Measurements from ENCODE around the gene DPP6.

DPP6 gene

GRCh38 chr7:154540596-154540995 is 488.4 kb downstream of the DPP6 start:
- no peak for DNase-seq

GRCh38 chr7:154541606-154542005 is 489.4 kb downstream of the DPP6 start:
- no peak for DNase-seq

GRCh38 chr7:154546946-154547587 is 494.9 kb downstream of the DPP6 start:
- no peak for DNase-seq

- DNase-seq = no peak
These were observed 501.6 kb downstream of the DPP6 start for GRCh38 chr7:154553711-154554265.

GRCh38 chr7:154559454-154559853 is 507.3 kb downstream of the DPP6 start:
- no peak for DNase-seq

GRCh38 chr7:154564676-154565075 is 512.5 kb downstream of the DPP6 start:
- DNase-seq = no peak

GRCh38 chr7:154566877-154567276 is 514.7 kb downstream of the DPP6 start:
- DNase-seq = no peak

- DNase-seq = no peak
These were observed 516.1 kb downstream of the DPP6 start for GRCh38 chr7:154568346-154568745.

- DNase-seq = no peak
These were observed 517.7 kb downstream of the DPP6 start for GRCh38 chr7:154569916-154570315.

- DNase-seq = no peak
These were observed 519.6 kb downstream of the DPP6 start for GRCh38 chr7:154571772-154572171.

- no peak for DNase-seq
These were observed 522.0 kb downstream of the DPP6 start for GRCh38 chr7:154574235-154574634.

- no peak for DNase-seq
These were observed 523.3 kb downstream of the DPP6 start for GRCh38 chr7:154575497-154575896.

- no peak for DNase-seq
These were observed 524.4 kb downstream of the DPP6 start for GRCh38 chr7:154576604-154577003.

- DNase-seq = no peak
These were observed 525.1 kb downstream of the DPP6 start for GRCh38 chr7:154577141-154577873.

- DNase-seq = no peak
These were observed 526.1 kb downstream of the DPP6 start for GRCh38 chr7:154578336-154578735.

GRCh38 chr7:154579711-154580110 is 527.5 kb downstream of the DPP6 start:
- DNase-seq = no peak

GRCh38 chr7:154581251-154581890 is 529.2 kb downstream of the DPP6 start:
- DNase-seq = no peak

- DNase-seq = no peak
These were observed 531.3 kb downstream of the DPP6 start for GRCh38 chr7:154583454-154583853.

- no peak for DNase-seq
These were observed 532.4 kb downstream of the DPP6 start for GRCh38 chr7:154584352-154585252.

GRCh38 chr7:154587792-154588191 is 535.6 kb downstream of the DPP6 start:
- no peak for DNase-seq

GRCh38 chr7:154591544-154591943 is 539.3 kb downstream of the DPP6 start:
- no peak for DNase-seq

- no peak for DNase-seq
These were observed 540.2 kb downstream of the DPP6 start for GRCh38 chr7:154592388-154592787.

GRCh38 chr7:154598396-154598795 is 546.2 kb downstream of the DPP6 start:
- DNase-seq = no peak
